ENCODE results near the gene IRS2. TPM values are rescaled to one million over a fixed set of nuclear protein-coding genes. Genes with fewer than 3 reads are reported as not detected.

The IRS2 gene
- total RNA-seq, 1 experiment from 2014 or later = 9.2 TPM

- H3K9me3 ChIP-seq (ENCODE audit: control insufficient read depth in 1 of 2, insufficient read depth in 1 of 2, low read depth in 1 of 2, low read length in 2 of 2) = no peaks in the 10 kb centered on the region
- H4K20me1 ChIP-seq (ENCODE audit: insufficient read depth) = no peaks in the 10 kb centered on the region
- H3K27me3 ChIP-seq (ENCODE audit: insufficient read depth, low read length) = no peaks in the 10 kb centered on the region
- no peak for ATAC-seq
- ChIA-PET CTCF (no interaction called here), POLR2A (no interaction called here), RAD21 (ENCODE audit: low non-redundant PET in 1 of 2, low total read pairs in 2 of 2, uncharacterized antibody in 2 of 2, unreplicated experiment in 2 of 2) (no interaction called here)
- H3K9me2 ChIP-seq (ENCODE audit: insufficient read depth) = no peaks in the 10 kb centered on the region
- no peak overlapping the region for H2AFZ ChIP-seq (ENCODE audit: low read depth, low read length, poor library complexity, severe bottlenecking)
- intact Hi-C loops (cut with micrococcal nuclease) = no loop called here
- BruUV-seq (replicated peaks) = no TSS peak
- no peaks in the 10 kb centered on the region for H3K4me1 ChIP-seq (ENCODE audit: control insufficient read depth in 1 of 2, insufficient read depth in 2 of 2, low read length in 2 of 2)
- DNase-seq (ENCODE audit: low read depth, low spot score) = no peak
- no peaks in the 10 kb centered on the region for H3K36me3 ChIP-seq (ENCODE audit: control insufficient read depth in 1 of 2, insufficient read depth in 2 of 2, low read length in 2 of 2)
- no peak overlapping the region for H3K9ac ChIP-seq (ENCODE audit: low read length)
- H3K27ac ChIP-seq (ENCODE audit: low read depth, low read length) = no peak overlapping the region
- H3K4me2 ChIP-seq (ENCODE audit: low read length) = no peak overlapping the region
- no peak overlapping the region for H3K4me3 ChIP-seq (replicated peaks in 1 of 2; ENCODE audit: low read depth in 1 of 2, low read length in 2 of 2)
- TF ChIP-seq CEBPB (IDR thresholded peaks at IDR 0.05; ENCODE audit: low read depth) (no peak), SRF (IDR thresholded peaks at IDR 0.05; ENCODE audit: low read depth) (no peak), CBX3 (IDR thresholded peaks at IDR 0.05; ENCODE audit: low read depth) (no peak), ELF1 (IDR thresholded peaks at IDR 0.05; ENCODE audit: borderline replicate concordance, low read depth) (no peak), YY1 (IDR thresholded peaks at IDR 0.05; ENCODE audit: extremely low read depth, insufficient replicate concordance, low read depth, low read length) (no peak), RAD21 (IDR thresholded peaks at IDR 0.05; ENCODE audit: low read depth) (no peak), SP1 (IDR thresholded peaks at IDR 0.05; ENCODE audit: low read depth) (no peak), ZNF274 (IDR thresholded peaks at IDR 0.05; ENCODE audit: low read depth, low read length) (no peak), POLR2A (IDR thresholded peaks at IDR 0.05; ENCODE audit: borderline replicate concordance, extremely low read depth, insufficient read depth, insufficient read length) (no peak), ZFX (IDR thresholded peaks at IDR 0.05) (no peak)
- TF ChIP-seq, protein P1, sequence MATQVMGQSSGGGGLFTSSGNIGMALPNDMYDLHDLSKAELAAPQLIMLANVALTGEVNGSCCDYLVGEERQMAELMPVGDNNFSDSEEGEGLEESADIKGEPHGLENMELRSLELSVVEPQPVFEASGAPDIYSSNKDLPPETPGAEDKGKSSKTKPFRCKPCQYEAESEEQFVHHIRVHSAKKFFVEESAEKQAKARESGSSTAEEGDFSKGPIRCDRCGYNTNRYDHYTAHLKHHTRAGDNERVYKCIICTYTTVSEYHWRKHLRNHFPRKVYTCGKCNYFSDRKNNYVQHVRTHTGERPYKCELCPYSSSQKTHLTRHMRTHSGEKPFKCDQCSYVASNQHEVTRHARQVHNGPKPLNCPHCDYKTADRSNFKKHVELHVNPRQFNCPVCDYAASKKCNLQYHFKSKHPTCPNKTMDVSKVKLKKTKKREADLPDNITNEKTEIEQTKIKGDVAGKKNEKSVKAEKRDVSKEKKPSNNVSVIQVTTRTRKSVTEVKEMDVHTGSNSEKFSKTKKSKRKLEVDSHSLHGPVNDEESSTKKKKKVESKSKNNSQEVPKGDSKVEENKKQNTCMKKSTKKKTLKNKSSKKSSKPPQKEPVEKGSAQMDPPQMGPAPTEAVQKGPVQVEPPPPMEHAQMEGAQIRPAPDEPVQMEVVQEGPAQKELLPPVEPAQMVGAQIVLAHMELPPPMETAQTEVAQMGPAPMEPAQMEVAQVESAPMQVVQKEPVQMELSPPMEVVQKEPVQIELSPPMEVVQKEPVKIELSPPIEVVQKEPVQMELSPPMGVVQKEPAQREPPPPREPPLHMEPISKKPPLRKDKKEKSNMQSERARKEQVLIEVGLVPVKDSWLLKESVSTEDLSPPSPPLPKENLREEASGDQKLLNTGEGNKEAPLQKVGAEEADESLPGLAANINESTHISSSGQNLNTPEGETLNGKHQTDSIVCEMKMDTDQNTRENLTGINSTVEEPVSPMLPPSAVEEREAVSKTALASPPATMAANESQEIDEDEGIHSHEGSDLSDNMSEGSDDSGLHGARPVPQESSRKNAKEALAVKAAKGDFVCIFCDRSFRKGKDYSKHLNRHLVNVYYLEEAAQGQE (IDR thresholded peaks at IDR 0.05; ENCODE audit: low read depth) = no peak
- TF ChIP-seq, protein P2, sequence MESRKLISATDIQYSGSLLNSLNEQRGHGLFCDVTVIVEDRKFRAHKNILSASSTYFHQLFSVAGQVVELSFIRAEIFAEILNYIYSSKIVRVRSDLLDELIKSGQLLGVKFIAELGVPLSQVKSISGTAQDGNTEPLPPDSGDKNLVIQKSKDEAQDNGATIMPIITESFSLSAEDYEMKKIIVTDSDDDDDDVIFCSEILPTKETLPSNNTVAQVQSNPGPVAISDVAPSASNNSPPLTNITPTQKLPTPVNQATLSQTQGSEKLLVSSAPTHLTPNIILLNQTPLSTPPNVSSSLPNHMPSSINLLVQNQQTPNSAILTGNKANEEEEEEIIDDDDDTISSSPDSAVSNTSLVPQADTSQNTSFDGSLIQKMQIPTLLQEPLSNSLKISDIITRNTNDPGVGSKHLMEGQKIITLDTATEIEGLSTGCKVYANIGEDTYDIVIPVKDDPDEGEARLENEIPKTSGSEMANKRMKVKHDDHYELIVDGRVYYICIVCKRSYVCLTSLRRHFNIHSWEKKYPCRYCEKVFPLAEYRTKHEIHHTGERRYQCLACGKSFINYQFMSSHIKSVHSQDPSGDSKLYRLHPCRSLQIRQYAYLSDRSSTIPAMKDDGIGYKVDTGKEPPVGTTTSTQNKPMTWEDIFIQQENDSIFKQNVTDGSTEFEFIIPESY (IDR thresholded peaks at IDR 0.05; ENCODE audit: extremely low read depth, insufficient replicate concordance, low read length) = no peak
- TF ChIP-seq, protein P3, sequence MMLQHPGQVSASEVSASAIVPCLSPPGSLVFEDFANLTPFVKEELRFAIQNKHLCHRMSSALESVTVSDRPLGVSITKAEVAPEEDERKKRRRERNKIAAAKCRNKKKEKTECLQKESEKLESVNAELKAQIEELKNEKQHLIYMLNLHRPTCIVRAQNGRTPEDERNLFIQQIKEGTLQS (IDR thresholded peaks at IDR 0.05) = no peak
- H3K79me2 ChIP-seq (ENCODE audit: insufficient read depth, low read length) = no peaks in the 10 kb centered on the region
These were observed 66.3 kb downstream of the IRS2 start for GRCh38 chr13:109719962-109720646.
